ENCODE results near the gene KRTAP11-1.

- no peak for TF ChIP-seq POLR2A (IDR thresholded peaks at IDR 0.05)
- TF ChIP-seq, protein P1, sequence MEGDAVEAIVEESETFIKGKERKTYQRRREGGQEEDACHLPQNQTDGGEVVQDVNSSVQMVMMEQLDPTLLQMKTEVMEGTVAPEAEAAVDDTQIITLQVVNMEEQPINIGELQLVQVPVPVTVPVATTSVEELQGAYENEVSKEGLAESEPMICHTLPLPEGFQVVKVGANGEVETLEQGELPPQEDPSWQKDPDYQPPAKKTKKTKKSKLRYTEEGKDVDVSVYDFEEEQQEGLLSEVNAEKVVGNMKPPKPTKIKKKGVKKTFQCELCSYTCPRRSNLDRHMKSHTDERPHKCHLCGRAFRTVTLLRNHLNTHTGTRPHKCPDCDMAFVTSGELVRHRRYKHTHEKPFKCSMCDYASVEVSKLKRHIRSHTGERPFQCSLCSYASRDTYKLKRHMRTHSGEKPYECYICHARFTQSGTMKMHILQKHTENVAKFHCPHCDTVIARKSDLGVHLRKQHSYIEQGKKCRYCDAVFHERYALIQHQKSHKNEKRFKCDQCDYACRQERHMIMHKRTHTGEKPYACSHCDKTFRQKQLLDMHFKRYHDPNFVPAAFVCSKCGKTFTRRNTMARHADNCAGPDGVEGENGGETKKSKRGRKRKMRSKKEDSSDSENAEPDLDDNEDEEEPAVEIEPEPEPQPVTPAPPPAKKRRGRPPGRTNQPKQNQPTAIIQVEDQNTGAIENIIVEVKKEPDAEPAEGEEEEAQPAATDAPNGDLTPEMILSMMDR (IDR thresholded peaks at IDR 0.05 in 4 of 5, conservative IDR thresholded peaks at IDR 0.05 in 1 of 5) = no peak
Observed at GRCh38 chr21:30842990-30843389, 38.4 kb downstream of the KRTAP11-1 start.
